Astrocyte (in vitro differentiated cells and primary cell): ENCODE results near the gene GATM.

Experiments
- CTCF ChIP-seq: IDR thresholded peaks from 2 replicates; pipeline ENCODE4 v1.5.1; 2011; ENCODE audit warnings: low read depth, mild to moderate bottlenecking, inconsistent platforms, low read length, moderate library complexity; ENCODE audit not compliant: insufficient read depth
- EZH2 ChIP-seq: IDR thresholded peaks from 2 replicates; pipeline ENCODE4 v1.6.1; 2012; ENCODE audit warnings: mild to moderate bottlenecking, low read length, inconsistent platforms; ENCODE audit not compliant: insufficient read depth

- TF ChIP-seq CTCF (no peak), EZH2 (no peak)
These were observed 24.9 kb upstream of the GATM start for GRCh38 chr15:45402955-45403877.
